HEK293T (cell line): ENCODE measurements around the gene PRRT2.
A peak's percentile ranks its signal among the peaks of the same experiment; 100 is the strongest.

Experiments
- CTCF ChIA-PET: fragments of 350-600 bp; formaldehyde crosslinking; extraction: SDS; loops from one replicate; lab custom pipeline; 2021; ENCODE audit warnings: antibody characterized with exemption, inconsistent platforms; lab: Yijun Ruan, JAX
- POLR2A ChIA-PET: fragments of 350-600 bp; formaldehyde crosslinking; extraction: SDS; loops from one replicate; lab custom pipeline; 2020; ENCODE audit warnings: antibody characterized with exemption, inconsistent platforms; lab: Yijun Ruan, JAX
- DNase-seq: peaks from one replicate; pipeline ENCODE4 v3.0.0; 2012; ENCODE audit warnings: mixed read lengths; ENCODE audit errors: extremely low spot score
- ARNT ChIP-seq: fragments of 450-650 bp; IDR thresholded peaks from 2 replicates; pipeline ENCODE4 v1.6.1; 2017; ENCODE audit warnings: mild to moderate bottlenecking
- BHLHE40 ChIP-seq: fragments of 450-650 bp; IDR thresholded peaks from 2 replicates; pipeline ENCODE4 v1.6.1; 2016; ENCODE audit warnings: mild to moderate bottlenecking, moderate library complexity, borderline replicate concordance
- CTBP1 ChIP-seq: fragments of 450-650 bp; IDR thresholded peaks from 2 replicates; pipeline ENCODE4 v1.6.1; 2016; ENCODE audit warnings: borderline replicate concordance
- ELF4 ChIP-seq: fragments of 450-650 bp; IDR thresholded peaks from 2 replicates; pipeline ENCODE4 v1.6.1; 2017; ENCODE audit warnings: antibody characterized with exemption
- FOXA1 ChIP-seq: fragments of 450-650 bp; IDR thresholded peaks from 2 replicates; pipeline ENCODE4 v1.6.1; 2016; ENCODE audit warnings: mild to moderate bottlenecking
- FOXK2 ChIP-seq: fragments of 450-650 bp; IDR thresholded peaks from 2 replicates; pipeline ENCODE4 v1.6.1; 2016; ENCODE audit warnings: mild to moderate bottlenecking
- FOXM1 ChIP-seq: fragments of 450-650 bp; IDR thresholded peaks from 2 replicates; pipeline ENCODE4 v1.6.1; 2017; ENCODE audit warnings: mild to moderate bottlenecking, borderline replicate concordance
- HDGF ChIP-seq: fragments of 450-650 bp; IDR thresholded peaks from 2 replicates; pipeline ENCODE4 v1.6.1; 2017; ENCODE audit warnings: antibody characterized with exemption, borderline replicate concordance
- L3MBTL2 ChIP-seq: fragments of 450-650 bp; conservative IDR thresholded peaks from 2 replicates; pipeline ENCODE4 v1.6.1; 2016; ENCODE audit warnings: mild to moderate bottlenecking
- LEF1 ChIP-seq: fragments of 450-650 bp; IDR thresholded peaks from 2 replicates; pipeline ENCODE4 v1.6.1; 2017; ENCODE audit warnings: mild to moderate bottlenecking, borderline replicate concordance
- NFRKB ChIP-seq: fragments of 450-650 bp; IDR thresholded peaks from 2 replicates; pipeline ENCODE4 v1.6.1; 2016; ENCODE audit warnings: mild to moderate bottlenecking, moderate library complexity
- PKNOX1 ChIP-seq: fragments of 450-650 bp; IDR thresholded peaks from 2 replicates; pipeline ENCODE4 v1.6.1; 2016
- SP1 ChIP-seq: fragments of 450-650 bp; IDR thresholded peaks from 2 replicates; pipeline ENCODE4 v1.6.1; 2017
- SUZ12 ChIP-seq: fragments of 450-650 bp; IDR thresholded peaks from 2 replicates; pipeline ENCODE4 v1.6.1; 2016; ENCODE audit warnings: mild to moderate bottlenecking
- TARDBP ChIP-seq: fragments of 450-650 bp; IDR thresholded peaks from 2 replicates; pipeline ENCODE4 v1.6.1; 2016
- ZNF384 ChIP-seq: fragments of 450-650 bp; IDR thresholded peaks from 2 replicates; pipeline ENCODE4 v1.6.1; 2016

Gene PRRT2

GRCh38 chr16:29858149-29858849 is 46.3 kb downstream of the PRRT2 start:
- ChIA-PET CTCF (interaction anchor here (0.8 to 2.3 kb wide), 2 partner anchors 10 to 11 kb away, joined by 3 to 10 read pairs; no protein-coding TSS in a partner anchor), POLR2A (interaction anchor here (0.9 kb wide), 1 partner anchor 30 kb away, joined by 3 read pairs; no protein-coding TSS in a partner anchor)
- no peak for DNase-seq
- TF ChIP-seq BHLHE40 (no peak), L3MBTL2 (no peak), ELF4 (no peak), FOXK2 (no peak), FOXM1 (no peak), ZNF384 (no peak), CTBP1 (no peak), ARNT (no peak), SP1 (no peak), FOXA1 (no peak), TARDBP (no peak), NFRKB (no peak), SUZ12 (no peak)

GRCh38 chr16:29858974-29859373 is 47.0 kb downstream of the PRRT2 start:
- ChIA-PET POLR2A (interaction anchor here (0.9 kb wide), 1 partner anchor 31 kb away, joined by 3 read pairs; no protein-coding TSS in a partner anchor), CTCF (interaction anchor here (0.7 to 1.0 kb wide), 3 partner anchors 11 to 147 kb away, joined by 3 to 4 read pairs (median 4); no protein-coding TSS in a partner anchor)
- TF ChIP-seq CTBP1 (no peak), HDGF (no peak), FOXA1 (no peak), ZNF384 (no peak), TARDBP (no peak)
- DNase-seq, result no peak

- POLR2A ChIA-PET, result no interaction called here
- DNase-seq, result no peak
- CTCF ChIA-PET, result interaction anchor here (2.2 kb wide), 1 partner anchor 11 kb away, joined by 9 read pairs; no protein-coding TSS in a partner anchor
- TF ChIP-seq NFRKB (no peak), TARDBP (no peak), ZNF384 (no peak), LEF1 (no peak)
These were observed 48.2 kb downstream of the PRRT2 start for GRCh38 chr16:29860218-29860617.

- ChIA-PET CTCF (interaction anchor here (2.2 kb wide), 1 partner anchor 14 kb away, joined by 9 read pairs; no protein-coding TSS in a partner anchor), POLR2A (interaction anchor here (1.0 to 2.5 kb wide), 6 partner anchors 14 to 133 kb away, joined by 3 to 8 read pairs (median 4); partner anchors contain the start of genes HIRIP3 and KCTD13)
- no peak for DNase-seq
- TF ChIP-seq CTBP1, result no peak
- TF ChIP-seq NFRKB, result no peak
- no peak for TF ChIP-seq LEF1
- no peak for TF ChIP-seq BHLHE40
- no peak for TF ChIP-seq ELF4
- no peak for TF ChIP-seq FOXM1
- no peak for TF ChIP-seq HDGF
- TF ChIP-seq SUZ12, result no peak
- no peak for TF ChIP-seq TARDBP
- no peak for TF ChIP-seq PKNOX1
- no peak for TF ChIP-seq FOXK2
- TF ChIP-seq SP1, result no peak
- no peak for TF ChIP-seq ARNT
- no peak for TF ChIP-seq FOXA1
- no peak for TF ChIP-seq ZNF384
- no peak; the same call in 1 of the 2 replicates for TF ChIP-seq L3MBTL2
These were observed 50.4 kb downstream of the PRRT2 start for GRCh38 chr16:29862383-29862883.

GRCh38 chr16:29862884-29863668 is 51.1 kb downstream of the PRRT2 start, which contains the start of gene CDIPT:
Gene CDIPT (minus strand): TSS chr16:29863226. CDS start chr16:29862857, 369 bp downstream.
- ChIA-PET CTCF (interaction anchor here (1.0 to 1.1 kb wide), 4 partner anchors 11 to 99 kb away, joined by 3 to 4 read pairs (median 3); partner anchors contain the start of gene TMEM219), POLR2A (interaction anchor here (0.7 to 2.5 kb wide), 9 partner anchors 9 to 110 kb away, joined by 3 to 8 read pairs (median 4); partner anchors contain the start of genes ASPHD1, KCTD13, SEZ6L2 and TAOK2)
- TF ChIP-seq FOXA1 (no peak), NFRKB (no peak), LEF1 (no peak; the same call in 1 of the 2 replicates), TARDBP (no peak), ELF4 (peak; percentile 86), FOXM1 (peak; percentile 98), FOXK2 (no peak), SP1 (no peak), BHLHE40 (peak; percentile 99), ARNT (no peak; the same call in 1 of the 2 replicates), PKNOX1 (no peak), CTBP1 (peak; percentile 66; the same call in 1 of the 2 replicates), ZNF384 (no peak; the same call in 1 of the 2 replicates), HDGF (no peak), SUZ12 (no peak), L3MBTL2 (no peak)
- DNase-seq, result peak; percentile 99
